Astrocyte of the cerebellum (primary cell): Measurements from ENCODE around the gene ROPN1B.
A peak's percentile ranks its signal among the peaks of the same experiment; 100 is the strongest.
"Not testable (repeated sequence)": the region's sequence is repeated elsewhere in the genome, so short reads cannot be mapped to it uniquely, and the experiment has no call there.

Source experiments
- DNase-seq: peaks from one replicate; pipeline ENCODE4 v3.0.0-alpha.2; 2011; ENCODE audit warnings: low read depth
- H3K4me3 ChIP-seq: 2 replicates; pipeline ENCODE4 v1.5.1; 2011; ENCODE audit warnings: mild to moderate bottlenecking, low read depth, low read length, moderate library complexity
- in situ Hi-C: cut with HindIII; loops from 2 replicates; pipeline ENCODE4 v1.10.0; 2017; ENCODE audit warnings: low sequenced_read_pairs
- TF ChIP-seq, protein P1 (sequence below): IDR thresholded peaks from 2 replicates; pipeline ENCODE4 v1.5.1; 2012; ENCODE audit warnings: low read length, low read depth, moderate library complexity, mild to moderate bottlenecking; ENCODE audit errors: missing control alignments

The ROPN1B gene

DNA sequence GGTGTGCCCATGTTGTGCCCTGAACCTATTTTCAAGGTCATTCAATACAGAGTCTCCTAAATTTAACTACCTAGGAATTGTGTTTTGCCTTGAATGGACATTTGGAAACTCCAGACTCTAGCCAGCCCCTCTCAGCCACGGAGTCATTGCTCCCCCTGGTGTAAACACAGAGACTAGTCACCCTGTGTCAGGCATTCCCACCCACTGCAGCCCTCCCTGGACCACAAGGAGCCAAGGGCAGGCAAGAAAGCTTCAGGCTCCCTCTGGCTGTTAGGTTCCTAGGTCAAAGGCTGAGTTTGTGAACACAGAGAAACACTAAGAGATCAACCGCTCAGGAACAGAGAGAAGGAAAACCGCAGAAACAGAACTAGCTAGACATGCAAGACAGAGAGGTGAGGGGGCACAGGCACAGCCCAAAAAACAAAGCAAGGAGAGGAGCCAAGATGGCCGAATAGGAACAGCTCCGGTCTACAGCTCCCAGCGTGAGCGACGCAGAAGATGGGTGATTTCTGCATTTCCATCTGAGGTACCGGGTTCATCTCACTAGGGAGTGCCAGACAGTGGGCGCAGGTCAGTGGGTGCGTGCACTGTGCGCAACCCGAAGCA lies 32.7 kb upstream of the ROPN1B start:
- in situ Hi-C loops = not testable (repeated sequence)

DNA sequence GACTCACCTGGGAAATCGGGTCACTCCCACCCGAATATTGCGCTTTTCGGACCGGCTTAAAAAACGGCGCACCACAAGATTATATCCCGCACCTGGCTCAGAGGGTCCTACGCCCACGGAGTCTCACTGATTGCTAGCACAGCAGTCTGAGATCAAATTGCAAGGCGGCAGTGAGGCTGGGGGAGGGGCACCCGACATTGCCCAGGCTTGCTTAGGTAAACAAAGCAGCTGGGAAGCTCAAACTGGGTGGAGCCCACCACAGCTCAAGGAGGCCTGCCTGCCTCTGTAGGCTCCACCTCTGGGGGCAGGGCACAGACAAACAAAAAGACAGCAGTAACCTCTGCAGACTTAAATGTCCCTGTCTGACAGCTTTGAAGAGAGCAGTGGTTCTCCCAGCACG lies 32.1 kb upstream of the ROPN1B start:
- DNase-seq, in situ Hi-C loops, H3K4me3 ChIP-seq: not testable (repeated sequence)

More for the DNA sequence above, 32.7 kb upstream of the ROPN1B start:
- not testable (repeated sequence) for H3K4me3 ChIP-seq, DNase-seq
- TF ChIP-seq, protein P1, sequence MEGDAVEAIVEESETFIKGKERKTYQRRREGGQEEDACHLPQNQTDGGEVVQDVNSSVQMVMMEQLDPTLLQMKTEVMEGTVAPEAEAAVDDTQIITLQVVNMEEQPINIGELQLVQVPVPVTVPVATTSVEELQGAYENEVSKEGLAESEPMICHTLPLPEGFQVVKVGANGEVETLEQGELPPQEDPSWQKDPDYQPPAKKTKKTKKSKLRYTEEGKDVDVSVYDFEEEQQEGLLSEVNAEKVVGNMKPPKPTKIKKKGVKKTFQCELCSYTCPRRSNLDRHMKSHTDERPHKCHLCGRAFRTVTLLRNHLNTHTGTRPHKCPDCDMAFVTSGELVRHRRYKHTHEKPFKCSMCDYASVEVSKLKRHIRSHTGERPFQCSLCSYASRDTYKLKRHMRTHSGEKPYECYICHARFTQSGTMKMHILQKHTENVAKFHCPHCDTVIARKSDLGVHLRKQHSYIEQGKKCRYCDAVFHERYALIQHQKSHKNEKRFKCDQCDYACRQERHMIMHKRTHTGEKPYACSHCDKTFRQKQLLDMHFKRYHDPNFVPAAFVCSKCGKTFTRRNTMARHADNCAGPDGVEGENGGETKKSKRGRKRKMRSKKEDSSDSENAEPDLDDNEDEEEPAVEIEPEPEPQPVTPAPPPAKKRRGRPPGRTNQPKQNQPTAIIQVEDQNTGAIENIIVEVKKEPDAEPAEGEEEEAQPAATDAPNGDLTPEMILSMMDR = peak; percentile 30

DNA sequence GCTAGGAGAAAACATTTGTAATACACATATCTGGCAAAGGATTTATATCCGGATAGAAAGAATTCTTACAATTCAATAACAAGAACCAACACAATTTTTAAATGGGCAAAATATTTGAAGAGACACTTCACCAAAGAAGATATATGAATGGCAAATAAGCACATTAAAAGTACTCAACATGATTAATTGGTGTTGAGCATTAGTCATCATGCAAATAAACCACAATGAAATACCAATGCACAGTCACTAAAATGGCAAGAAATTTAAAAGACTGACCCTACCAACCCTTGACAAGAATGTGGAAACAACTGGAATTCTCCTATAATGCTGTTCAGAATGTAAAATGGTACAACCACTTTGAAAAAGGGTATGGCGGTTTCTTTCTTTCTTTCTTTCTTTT lies 21.2 kb upstream of the ROPN1B start:
- H3K4me3 ChIP-seq, DNase-seq, in situ Hi-C loops: not testable (repeated sequence)

DNA sequence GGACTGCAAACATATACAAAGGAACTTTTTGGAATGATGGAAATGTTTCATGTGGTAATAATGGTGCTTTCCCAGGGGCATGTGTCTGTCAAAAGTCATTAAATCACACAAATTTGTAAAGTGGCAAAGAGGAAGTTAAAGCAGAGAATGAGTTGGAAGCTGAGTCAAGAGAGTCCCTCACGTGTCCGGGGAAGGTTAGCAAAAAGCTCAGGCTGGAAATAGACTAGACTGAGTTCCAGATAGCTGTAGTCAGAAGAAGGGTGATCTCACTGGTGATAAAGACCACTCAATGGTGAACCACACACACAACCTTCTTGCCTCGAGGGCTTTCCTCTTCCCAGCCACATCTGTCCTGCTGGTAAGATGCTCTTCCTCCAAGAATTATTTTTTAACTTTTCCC lies 20.1 kb upstream of the ROPN1B start:
- DNase-seq, in situ Hi-C loops, H3K4me3 ChIP-seq: not testable (repeated sequence)

DNA sequence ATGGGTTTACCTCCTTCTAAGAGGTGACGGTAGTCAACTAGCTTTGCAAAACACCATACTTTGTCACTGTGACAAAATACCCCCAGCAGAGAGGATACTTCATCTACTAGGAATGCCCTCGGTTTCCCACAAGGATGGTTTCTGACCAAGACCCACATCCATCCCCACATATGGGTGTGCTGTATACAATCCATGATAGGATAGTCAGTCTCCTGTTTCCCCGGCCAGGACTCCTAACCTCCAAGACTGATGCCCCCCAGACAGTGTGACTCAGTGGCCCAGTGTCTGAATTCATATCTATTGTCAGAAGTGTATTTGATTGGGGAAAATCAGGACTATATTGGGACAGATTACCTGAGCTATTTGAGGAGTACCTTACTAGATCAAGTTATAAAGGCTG lies 17.8 kb upstream of the ROPN1B start:
- in situ Hi-C loops = not testable (repeated sequence)

DNA sequence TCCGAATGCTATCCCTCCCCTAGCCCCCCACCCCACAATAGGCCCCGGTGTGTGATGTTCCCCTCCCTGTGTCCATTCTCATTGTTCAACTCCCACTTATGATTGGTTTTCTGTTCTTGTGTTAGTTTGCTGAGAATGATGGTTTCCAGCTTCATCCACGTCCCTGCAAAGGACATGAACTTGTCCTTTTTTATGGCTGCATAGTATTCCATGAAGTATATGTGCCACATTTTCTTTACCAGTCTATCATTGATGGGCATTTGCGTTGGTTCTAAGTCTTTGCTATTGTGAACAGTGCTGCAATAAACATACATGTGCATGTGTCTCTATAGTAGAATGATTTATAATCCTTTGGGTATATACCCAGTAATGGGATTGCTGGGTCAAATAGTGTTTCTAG lies 12.0 kb upstream of the ROPN1B start:
- in situ Hi-C loops, DNase-seq: not testable (repeated sequence)

More for the DNA sequence above, 17.8 kb upstream of the ROPN1B start:
- not testable (repeated sequence) for DNase-seq, H3K4me3 ChIP-seq

DNA sequence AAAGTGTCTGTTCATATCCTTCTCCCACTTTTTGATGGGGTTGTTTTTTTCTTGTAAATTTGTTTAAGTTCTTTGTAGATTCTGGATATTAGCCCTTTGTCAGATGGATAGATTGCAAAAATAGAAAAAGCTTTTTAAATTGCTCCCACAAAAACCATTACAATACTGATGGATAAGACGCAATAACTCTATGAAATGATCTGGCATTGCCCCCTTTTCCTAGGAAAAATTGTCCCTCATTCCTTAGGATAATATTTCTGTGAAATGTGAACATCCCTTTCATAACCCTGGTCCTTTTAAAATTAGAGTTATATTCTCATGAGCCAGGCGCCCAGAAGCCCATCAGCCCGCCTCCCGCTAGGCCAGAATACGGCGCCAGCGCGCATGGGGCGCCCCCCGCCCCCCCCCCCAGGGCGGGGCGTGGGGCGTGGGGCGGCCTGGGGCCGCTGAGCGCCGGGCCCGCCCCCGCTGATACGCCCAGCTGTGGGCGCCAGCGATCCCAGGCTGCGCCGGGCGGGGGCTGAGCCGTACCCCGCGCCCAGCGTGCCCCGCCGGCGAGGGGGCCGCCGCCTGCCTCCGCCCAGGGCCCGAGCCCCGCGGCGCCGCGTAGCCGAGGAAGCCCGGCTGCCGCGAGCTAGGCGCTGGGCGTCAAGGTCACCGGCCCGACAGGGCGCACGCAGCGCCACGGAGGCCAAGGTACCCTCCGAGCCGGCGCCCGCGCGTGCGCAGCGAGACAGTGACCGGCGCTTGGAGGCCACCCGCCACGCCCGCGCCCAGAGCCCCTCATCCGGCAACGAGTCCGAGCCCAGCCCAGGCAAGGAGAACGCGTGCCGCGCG lies 11.1 kb upstream of the ROPN1B start:
- TF ChIP-seq, protein P1 = no peak
- in situ Hi-C loops = no loop called here
- no peak overlapping the region for H3K4me3 ChIP-seq
- no peak for DNase-seq

More for the DNA sequence above, 12.0 kb upstream of the ROPN1B start:
- not testable (repeated sequence) for H3K4me3 ChIP-seq

DNA sequence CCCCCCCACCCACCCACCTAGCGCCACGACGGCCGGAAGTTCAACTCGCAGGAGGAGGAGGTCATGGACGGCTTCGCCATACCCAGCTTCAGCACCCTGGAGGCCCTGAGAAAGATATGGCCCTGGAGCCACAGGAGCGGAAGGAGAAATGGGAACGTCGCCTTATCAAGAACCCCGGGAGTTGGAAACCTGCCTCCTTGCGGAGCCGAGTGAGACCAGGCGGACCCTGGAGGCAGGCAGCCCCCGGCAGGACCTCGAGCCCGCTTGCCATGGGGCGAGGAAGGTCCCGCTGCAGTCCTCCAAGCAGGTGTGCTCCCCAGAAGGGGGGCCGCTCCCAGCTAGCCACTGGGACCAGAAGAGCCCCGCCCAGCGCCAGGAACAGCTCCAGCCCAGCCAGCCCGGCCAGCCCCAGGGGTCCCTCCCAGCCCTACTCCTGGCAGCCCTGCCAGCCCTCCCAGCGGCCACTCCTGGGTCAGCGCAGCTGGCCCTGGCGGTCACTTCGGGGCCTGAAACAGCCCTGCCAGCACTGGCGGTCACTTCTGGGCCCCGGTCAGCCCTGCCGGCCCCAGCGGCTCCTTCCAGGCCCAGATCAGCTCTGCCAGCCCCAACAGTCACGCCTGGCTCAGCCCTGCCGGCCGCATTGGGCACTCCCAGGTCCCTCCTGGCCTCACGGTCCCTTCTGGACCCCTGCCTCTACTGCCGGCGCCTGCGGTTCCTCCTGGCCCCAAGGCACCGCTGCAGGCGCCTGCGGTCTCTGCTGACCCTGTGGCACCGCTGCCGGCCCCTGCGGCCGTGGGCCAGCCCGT lies 10.3 kb upstream of the ROPN1B start:
- in situ Hi-C loops = no loop called here
- DNase-seq = no peak
- TF ChIP-seq, protein P1 = no peak
- H3K4me3 ChIP-seq = no peak overlapping the region
